GM21529 (cell line): ENCODE data around the gene LTBP2.

Experiments
- ATAC-seq: cut with Tn5 transposase; IDR thresholded peaks from one replicate; pipeline ENCODE4 v1.9.1; 2021; ENCODE audit not compliant: unreplicated experiment

The LTBP2 gene

DNA sequence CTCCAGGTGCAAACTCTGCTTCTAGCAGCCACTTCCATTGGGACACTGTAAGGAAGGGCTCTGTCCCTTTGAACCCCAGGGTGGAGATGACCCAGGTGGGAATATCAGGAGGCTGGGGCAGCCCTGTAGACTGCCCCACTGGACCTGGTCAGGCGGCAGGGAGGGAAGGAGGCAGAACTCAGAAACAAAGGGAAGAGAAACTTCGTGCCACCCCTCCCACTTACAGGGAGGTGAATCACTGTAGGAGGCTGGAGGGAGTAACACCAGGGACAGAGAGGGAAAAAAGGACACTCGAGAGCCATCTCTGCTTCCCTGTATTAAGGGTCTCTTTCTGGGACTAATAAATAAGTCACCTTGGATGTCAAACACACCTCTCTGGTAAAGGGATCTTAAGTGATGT, 81.0 kb downstream of the LTBP2 start:
- no peak for ATAC-seq

DNA sequence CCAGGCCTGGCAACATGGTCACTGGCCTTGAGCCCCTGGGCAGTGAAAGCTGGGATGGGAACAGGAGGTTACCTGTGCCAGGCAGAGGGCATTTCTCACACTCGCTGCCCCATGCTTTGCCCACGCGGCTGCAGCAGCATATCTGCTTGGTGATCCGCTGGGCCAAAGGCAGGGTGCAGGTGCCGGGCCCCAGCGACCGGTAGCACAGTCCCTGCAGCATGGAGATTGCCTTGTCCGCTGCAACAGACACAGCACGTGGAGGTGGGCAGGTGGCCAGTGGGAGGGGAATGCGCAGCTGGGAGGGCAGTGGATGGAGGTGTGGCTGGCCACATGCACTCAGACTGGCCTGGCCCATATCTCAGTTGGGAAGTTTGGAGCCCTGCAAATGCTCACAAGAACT, 83.2 kb downstream of the LTBP2 start:
- no peak for ATAC-seq

DNA sequence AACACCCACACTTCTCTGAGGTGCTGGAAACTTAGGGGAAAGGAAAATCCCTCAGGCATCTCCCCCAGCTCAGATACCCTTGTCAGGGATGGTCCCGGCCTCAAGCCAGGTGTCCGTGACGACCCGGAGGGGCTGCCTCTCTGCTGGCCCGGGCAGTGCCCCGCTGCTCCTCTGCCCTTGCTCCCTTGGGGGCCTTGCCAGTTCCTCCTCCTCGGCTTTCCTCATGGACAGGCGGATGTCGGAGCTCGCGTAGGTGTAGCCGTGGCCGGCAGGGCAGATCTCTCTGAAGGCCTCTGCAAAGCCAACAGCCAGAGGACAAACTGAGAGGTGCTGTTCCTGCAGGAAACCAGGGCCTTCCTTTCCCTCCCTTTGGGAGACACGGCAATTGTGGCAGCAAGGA, 83.6 kb downstream of the LTBP2 start:
- no peak for ATAC-seq

DNA sequence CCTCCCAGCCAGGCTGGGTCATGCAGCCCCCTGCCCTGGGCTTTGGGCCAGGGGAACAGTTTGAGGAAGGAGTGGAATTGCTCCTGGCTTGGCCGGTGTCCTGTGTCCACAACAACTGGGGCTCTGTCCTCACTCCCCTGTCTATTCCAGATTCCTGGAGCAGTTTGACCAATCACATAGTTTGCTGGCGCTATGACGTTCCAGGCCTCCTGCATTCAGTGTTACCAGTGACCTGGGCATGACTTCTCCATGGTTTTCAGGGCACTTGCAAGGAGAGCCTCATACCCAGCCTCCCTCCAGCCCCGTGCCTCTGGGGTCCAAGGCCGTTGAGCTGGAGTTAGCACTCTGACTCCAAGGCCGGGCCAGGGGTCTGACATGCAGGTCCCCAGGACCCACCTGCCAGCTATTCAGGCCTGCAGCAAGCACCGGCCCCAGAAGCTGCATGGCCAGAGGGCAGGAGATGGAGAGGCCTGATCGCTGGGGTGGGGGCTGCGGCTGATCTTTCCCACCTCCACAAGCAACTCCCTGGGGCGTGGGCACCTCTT, 84.2 kb downstream of the LTBP2 start:
- ATAC-seq: no peak

DNA sequence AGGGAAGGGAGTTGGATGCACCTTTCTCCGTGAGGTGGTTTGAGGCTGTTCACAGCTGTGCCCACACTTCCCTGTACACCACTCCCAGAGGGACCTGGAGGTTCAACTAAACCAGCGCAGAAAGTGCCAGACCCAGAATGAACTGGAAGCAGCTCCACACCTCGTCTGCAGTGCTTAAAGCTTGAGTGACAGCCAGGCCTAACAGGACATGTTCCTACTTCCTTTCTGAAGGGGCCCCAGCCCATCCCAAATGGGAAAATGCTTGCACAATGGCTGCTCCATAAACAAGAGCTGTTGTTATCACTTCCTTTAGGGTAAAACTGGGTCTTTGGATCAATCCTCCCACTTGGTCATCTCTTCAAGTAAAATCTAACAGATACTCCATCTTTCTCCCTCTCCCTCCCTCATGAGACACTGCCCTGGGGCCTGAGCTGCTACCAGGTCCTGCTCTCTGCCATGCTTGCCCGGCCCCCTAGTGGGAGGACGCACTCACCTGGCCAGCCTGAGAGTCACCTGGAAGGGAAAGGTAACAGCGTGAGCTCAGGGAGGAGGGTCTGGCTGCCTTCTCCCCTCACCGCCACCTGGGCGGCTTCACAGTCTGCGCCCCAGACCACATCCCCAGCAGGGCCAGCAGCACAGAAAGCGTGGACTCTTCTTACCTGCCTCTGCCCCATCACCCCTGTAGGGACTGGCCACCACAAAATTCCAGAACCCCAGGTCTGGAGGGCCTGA, 85.0 kb downstream of the LTBP2 start:
- no peak for ATAC-seq

DNA sequence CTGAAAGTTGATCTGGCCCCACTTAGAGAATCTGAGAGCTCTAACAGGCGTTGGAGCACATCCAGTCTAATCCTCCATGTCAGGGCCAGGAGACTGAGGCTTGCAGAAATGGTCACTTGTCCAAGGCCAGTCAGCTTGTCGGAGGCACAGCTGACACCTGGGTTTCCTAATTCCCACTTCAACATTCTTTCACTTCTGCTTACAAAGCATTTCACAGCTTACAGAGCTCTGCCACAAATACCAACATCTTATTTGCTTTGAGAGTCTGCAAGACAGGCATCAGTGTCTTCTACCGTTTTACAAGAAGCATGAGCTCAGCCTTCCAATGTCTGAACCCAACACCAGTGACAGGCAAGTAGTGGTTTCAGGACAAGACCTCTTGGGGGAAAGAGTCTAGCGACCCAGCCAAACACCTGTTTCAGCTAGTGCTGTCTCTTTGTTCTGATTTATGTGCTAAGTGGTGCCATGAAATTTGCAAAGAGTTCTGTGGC, 86.6 kb downstream of the LTBP2 start:
- no peak for ATAC-seq

DNA sequence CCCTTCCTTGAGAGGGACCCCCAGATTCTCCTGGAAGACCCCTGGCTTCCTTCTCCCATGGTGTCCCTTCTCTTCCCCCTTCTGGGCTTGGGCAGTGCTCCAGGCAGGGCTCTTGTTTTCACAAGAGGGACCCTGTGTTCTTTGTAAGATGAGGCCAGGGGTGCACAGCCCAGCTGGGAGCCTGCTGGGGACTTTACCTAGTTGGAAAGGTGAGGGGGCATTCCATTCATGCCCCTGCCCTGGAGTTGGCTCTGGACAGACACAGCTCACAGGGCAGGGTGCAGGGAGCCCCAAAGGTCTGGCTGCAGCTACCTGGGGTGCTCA, 87.3 kb downstream of the LTBP2 start:
- ATAC-seq: no peak

DNA sequence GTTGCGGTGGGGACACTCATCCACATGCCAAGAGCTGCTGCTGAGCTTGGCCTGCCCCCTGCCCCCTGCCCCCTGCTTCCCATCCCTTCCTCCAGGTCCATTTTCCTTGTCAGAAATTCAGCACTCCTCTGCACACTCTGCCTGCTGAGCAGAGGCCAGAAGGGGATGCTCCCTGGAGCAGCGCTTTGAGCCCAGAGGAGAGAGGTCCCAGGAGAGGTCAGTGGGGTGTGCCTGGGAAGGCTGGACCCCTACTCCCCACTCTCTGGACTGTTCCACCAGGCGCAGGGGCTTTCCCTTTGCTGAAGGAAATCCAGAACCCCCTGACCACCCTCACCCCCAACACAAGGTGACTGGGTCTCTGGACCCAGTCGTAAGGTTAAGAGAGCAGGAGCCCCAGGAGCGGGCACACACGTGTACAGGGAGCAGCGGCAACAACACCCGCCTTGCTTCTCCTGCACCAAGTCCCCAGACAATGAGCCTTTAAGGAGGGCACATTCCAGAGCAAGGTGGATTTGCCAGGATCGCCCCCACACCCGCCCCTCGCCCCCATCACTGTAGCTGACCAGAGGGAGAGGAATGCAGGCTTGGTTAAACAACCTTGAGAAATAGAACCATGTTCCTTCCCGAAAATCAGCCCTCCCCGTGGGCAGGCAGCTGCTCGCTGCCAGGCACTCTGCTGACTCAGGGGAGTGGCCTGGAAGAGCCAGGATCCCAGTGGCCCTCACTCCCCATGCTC, 87.8 kb downstream of the LTBP2 start:
- ATAC-seq: no peak

DNA sequence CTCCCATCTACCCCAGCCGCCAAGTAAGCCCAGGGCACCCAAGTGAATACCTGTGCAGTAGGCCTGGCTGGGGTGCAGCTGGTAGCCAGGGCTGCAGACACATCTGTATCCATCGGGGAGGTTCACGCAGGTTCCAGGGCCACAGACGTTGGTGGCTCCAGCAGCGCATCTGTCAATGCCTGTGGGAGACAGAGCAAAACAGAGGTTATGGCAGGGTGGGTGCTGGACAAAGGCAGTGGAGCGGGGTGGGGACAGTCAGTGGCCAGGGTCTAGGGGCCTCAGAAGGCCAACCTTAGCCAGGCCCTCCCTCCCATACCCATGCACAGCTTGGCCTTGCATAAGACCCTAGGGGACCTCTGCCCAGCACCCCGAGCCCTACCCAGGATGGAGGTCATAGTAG, 89.3 kb downstream of the LTBP2 start:
- ATAC-seq: no peak

DNA sequence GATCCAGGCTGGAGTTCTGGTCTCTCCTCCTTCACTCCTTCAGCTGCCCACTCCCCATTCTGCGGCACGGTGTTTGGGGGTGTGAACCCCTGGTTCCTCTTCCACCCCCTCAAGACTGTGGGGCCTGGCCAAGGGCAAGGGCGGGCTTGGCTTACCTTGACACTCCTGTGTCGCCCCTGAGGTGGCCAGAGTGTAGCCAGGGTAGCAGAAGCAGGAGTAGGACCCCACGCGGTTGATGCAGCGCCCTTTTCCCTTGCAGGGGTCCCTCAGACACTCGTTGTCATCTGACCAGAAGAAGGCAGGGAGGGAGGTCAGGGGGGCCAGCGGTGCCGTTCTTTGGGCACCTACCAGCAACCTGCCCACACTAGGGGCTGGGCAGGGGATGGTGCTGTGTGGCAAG, 90.3 kb downstream of the LTBP2 start:
- no peak for ATAC-seq

DNA sequence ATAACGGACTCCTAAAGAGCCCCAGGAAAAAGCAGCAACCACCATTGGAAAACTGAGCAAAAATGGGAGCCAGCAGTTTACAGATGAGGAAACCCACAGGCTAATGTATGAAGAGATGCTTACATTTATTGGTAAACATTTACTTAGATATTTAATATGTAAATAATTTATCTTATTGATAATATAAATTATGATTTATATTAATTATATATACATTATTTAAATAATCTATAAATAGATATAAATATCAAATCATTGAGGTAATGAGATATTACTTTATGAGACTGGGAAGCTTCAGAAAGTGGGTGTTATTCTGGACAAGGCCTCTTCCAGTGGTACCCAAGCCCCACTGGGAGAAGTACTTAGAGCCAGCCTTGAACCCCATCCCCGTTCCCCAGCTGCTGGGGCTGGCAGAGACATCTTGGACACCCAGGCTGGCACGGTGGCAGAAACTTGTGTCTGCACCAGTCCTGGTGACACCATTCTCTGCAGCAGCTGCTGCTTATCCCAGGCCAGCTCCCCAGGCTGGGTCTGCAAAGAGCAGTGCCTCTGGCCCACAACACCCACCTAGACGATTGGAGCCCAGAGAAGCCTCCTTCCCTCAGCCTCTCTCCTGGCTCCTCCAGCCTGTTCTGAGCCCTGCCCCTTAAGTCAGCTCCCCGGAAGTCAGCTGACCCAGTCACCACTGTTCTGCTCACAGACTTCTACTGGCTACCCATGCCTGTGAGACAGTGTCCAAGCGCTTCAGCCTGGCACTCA, 92.5 kb downstream of the LTBP2 start:
- ATAC-seq: no peak

DNA sequence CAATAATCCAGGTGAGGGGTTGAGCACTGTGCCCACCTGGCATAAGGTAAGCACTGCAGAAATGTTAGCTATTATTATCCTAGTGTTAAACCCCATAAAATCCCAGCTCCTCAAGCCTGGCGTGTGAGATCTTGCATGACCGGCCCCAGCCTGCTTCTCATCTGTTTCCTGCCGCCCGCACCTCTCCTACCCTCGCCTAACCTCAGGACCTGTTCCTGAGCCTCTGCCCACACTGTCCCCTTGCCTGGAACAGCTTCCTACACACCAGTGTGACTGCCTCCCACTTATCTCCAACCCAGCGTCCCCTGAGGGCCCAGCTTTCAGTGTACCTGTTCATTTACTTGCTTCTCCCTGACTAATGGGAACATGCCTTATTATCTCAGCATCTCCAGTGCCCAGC, 93.8 kb downstream of the LTBP2 start:
- ATAC-seq: no peak

DNA sequence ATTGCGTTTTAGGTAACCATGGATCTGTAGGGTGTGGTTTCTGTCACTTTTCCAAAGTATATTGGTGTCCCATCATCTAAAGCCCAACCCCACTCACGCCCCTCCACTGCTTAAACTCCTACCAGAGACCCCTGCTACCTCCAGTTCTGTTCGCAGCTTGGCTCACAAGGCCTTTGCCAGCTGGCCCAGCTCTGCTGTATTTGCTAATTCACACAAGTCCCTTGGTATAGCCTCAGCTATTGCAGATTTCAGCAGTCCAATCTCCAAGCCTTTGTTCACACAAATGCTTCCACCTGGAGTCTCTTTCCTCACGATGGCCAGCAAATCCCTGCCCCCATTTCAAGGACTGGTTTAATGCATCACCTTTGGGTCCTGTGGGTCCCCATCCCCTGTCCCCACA, 94.3 kb downstream of the LTBP2 start:
- ATAC-seq: no peak

DNA sequence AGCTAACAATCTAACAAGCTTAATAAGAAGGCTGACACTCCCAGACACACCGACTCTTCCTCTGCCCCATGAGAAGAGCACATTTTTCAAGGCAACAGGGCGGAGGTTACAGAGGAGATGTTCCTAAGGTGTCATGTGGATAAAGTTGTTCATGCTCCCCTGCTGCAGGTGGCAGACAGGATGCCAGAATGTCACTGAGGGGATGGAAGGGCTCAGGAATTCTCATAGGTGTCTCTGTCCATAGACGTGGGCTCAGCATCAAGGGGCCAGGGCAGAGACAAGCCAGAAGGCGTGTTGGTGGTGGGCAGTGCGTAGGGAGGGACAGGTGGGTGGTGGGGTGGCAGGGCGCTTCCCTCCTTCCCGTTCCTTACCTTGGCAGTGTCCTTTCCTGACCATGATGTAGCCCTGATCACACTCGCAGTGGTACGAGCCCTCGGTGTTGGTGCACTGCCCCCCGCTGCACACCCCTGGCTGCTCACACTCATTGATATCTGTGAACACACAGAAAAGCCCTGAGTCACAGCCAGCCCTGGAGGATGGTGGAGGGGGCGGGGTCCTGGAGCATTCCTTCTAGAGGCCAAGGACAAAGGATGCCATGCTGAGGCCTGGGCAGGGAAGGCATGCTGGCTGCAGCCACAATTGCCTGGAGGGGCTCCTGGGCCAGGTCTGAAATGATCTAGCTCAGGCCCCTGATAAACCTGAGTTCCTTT, 95.4 kb downstream of the LTBP2 start:
- ATAC-seq: no peak

DNA sequence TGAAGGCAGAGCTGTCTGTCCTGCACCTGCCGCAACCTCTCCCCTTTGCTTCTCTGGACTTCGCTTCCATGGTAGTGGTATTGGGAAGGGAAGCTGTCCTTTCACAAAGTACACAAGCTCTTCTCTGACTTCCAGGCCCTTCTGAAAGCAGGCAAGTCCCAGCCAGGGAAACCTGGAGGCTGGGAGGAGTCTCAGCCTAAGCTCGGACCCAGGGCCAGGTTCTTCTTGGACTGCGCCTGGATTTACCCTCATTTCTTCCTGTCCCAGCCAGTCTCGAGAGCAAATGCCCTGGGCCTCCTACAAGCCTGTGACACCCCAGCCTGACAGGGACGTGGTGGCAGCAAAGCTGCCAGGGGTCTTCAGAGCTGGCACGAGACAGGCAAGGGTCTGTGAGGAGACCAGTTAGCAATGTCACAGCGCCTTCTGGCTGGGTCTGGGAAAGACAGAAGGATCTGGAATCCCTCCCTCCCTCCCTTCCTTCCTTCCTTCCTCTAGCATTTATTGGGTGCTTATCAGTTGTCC, 96.1 kb downstream of the LTBP2 start:
- ATAC-seq: no peak

DNA sequence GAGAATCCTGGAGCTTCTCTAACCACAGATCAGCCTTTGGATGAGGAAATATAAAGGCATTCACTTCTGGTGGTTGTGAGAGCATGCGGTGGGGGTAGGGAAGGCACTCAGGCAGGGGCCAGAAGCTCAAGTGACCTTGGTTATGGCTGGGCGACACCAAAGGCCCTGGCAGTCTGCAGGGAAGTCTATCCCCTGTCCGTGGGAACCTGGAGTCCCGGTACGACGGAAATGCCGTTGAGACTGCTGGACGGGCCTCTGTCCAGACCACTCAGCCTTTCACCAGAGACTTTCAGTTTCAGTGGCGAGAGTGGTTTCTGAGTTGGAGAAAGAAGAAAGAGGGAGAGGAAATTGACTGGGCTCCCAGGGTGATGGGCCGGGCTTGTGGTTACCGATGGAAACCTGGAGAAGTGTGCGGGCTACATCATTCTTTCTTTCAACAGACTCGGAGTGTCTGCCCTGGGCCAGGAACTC, 97.5 kb downstream of the LTBP2 start:
- no peak for ATAC-seq

DNA sequence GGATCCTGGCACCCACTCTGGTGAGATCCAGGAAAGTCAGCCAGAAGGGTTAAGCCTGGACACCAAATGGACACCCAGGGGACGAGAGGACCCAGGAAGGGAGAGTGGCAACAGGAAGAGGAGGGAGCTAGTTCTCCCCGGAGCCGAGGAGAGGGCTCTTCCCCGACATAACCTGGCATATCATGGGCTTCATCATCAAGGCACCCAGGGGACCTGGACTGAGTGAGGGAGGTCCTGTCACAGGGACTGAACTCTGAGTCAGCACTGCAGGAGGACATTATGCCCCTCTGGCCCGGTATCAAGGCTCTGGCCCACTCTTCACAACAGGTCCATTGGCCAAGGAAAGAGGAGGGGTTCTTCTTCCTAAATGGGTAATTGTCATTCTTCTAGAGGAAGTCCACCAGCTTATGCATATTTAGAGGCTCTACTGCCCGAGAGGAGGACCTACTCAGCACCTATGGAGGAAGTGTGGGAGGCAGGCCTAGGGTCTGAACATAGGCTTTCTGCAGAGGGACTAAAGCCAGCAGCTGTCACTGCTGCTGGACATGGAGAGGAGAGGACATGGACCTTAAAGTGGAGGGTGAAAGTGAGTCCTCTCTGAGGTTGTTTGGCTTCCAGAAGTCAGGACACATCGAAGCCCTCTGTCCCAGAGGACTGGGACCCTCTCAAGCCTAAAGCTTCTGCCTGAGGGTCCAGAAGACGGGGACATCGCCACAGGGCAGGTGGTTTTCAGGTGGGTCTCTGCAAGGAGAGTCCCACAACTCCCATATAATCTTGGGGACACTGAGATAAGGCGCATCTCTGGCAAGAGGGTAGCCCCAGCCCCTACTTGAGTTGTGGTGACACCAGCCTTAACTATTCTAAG, 99.8 kb downstream of the LTBP2 start:
- ATAC-seq: no peak

DNA sequence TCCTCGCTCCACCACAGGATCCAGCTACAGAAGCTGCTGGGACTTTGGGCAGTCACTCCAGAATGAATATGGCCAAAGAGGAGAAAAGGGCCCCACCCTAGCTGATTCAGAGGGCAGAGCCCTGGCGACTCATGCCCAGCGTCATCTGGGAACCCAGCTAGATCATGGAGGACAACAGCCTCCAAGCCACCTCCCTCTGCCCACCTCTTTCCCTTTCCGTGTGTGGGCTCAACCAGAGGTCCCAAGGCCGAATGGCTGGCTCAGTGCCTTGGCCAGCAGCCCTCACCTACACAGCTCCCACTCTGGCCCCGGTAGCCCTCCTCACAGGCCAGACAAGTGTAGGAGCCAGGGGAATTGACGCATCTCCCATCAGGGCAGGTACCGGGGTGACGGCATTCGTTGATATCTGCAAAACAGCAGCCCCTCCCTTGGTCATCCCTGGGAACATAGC, 101.1 kb downstream of the LTBP2 start:
- no peak for ATAC-seq

DNA sequence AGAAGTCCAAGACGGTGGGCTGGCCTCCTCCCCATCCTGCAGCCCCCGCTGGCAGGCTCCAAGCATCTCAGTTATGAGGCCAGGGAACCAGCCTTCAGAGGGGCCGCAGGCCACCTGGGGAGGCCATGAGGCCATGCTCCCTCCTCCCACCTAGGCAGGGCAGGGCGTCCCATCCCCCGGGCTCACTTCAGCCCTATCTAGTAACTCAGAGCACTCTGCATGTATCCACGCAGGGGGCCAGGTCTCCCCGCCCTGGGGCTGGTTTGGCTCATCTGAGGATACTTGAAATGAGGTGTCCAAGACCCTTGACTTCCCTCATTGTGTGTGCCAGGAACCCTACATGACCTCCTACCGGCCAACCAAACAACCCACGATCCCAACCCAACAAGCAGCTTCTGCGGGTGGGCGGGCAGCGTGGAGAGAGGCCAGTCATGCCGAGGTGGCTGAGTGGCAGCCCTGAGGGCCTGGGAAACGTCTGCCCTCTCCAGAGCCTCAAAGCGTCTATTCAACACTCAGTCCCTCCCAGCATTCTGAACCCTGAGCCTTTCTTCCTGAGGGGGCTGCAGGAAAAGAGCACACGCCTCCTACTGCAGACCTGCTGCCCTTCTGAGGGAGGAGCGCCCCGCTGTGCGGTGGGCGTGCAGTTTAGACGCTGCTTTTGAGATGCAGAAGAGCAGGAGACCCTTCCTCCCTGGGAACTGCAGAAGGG, 101.7 kb downstream of the LTBP2 start:
- no peak for ATAC-seq
